HTR-8/SVneo (cell line): ENCODE results near the gene ANKRD35.

Experiments
- DNase-seq: peaks from one replicate; pipeline ENCODE4 v3.0.0; 2011; ENCODE audit warnings: low spot score, mixed read lengths; ENCODE audit not compliant: insufficient read length
- FAIRE-seq: peaks from 2 replicates; lab custom pipeline; 2011; peaks lifted over from hg19 to GRCh38; lab: Jason Lieb, UNC

The ANKRD35 gene

GRCh38 chr1:145895471-145895870 lies 9.8 kb upstream of the ANKRD35 start:
- DNase-seq (no peak), FAIRE-seq (no peak)

- FAIRE-seq = no peak
Observed at GRCh38 chr1:145893306-145894055, 7.8 kb upstream of the ANKRD35 start.

GRCh38 chr1:145892486-145893087 lies 6.9 kb upstream of the ANKRD35 start:
- no peak for FAIRE-seq
- DNase-seq = no peak

More at GRCh38 chr1:145893306-145894055, 7.8 kb upstream of the ANKRD35 start:
- no peak for DNase-seq

- DNase-seq = peak; percentile 93
- no peak for FAIRE-seq
Observed at GRCh38 chr1:145891587-145892485, 6.2 kb upstream of the ANKRD35 start.

GRCh38 chr1:145891143-145891542 lies 5.5 kb upstream of the ANKRD35 start:
- FAIRE-seq (no peak), DNase-seq (no peak)

- no peak for FAIRE-seq
- DNase-seq = no peak
Observed at GRCh38 chr1:145889722-145890121, 4.1 kb upstream of the ANKRD35 start.

GRCh38 chr1:145887631-145888030 lies 2.0 kb upstream of the ANKRD35 start:
- FAIRE-seq (no peak), DNase-seq (no peak)

- DNase-seq (no peak), FAIRE-seq (no peak)
Observed at GRCh38 chr1:145886816-145887215, 1.1 kb upstream of the ANKRD35 start.

GRCh38 chr1:145886390-145886789 lies 724 bp upstream of the ANKRD35 start:
- DNase-seq = no peak
- FAIRE-seq = no peak

GRCh38 chr1:145884675-145885074 lies 991 bp downstream of the ANKRD35 start:
- FAIRE-seq = no peak
- no peak for DNase-seq

- no peak for FAIRE-seq
- no peak for DNase-seq
Observed at GRCh38 chr1:145879775-145880174, 5.9 kb downstream of the ANKRD35 start.

- no peak for FAIRE-seq
- no peak for DNase-seq
Observed at GRCh38 chr1:145878724-145879123, 6.9 kb downstream of the ANKRD35 start.

GRCh38 chr1:145877923-145878486 lies 7.7 kb downstream of the ANKRD35 start:
- FAIRE-seq (no peak), DNase-seq (no peak)

- FAIRE-seq (no peak), DNase-seq (no peak)
Observed at GRCh38 chr1:145874646-145875045, 11.0 kb downstream of the ANKRD35 start.

GRCh38 chr1:145871994-145872924 lies 13.4 kb downstream of the ANKRD35 start:
- DNase-seq = no peak
- FAIRE-seq = no peak

- no peak for FAIRE-seq
- no peak for DNase-seq
Observed at GRCh38 chr1:145868232-145868631, 17.4 kb downstream of the ANKRD35 start.

- no peak for DNase-seq
- no peak for FAIRE-seq
Observed at GRCh38 chr1:145863282-145864018, 22.2 kb downstream of the ANKRD35 start.

- FAIRE-seq (no peak), DNase-seq (peak; percentile 88)
Observed at GRCh38 chr1:145859491-145860023, 26.1 kb downstream of the ANKRD35 start.
